Liver (tissue), 2 donors: ENCODE measurements around the gene BNC2.

Experiments
- TF ChIP-seq, protein P1 (sequence below): fragments of 150-350 bp; IDR thresholded peaks from 2 replicates; pipeline ENCODE4 v1.5.1; 2017; ENCODE audit warnings: improper control_type of control experiment, low read depth, low read length; ENCODE audit not compliant: missing input control
- TF ChIP-seq, protein P2 (sequence below): IDR thresholded peaks from 2 replicates; pipeline ENCODE4 v1.6.1; 2016; ENCODE audit warnings: antibody characterized with exemption
- donor health status: healthy.

GRCh38 chr9:16794871-16795639, 75.4 kb downstream of the BNC2 start:
- TF ChIP-seq, protein P1, sequence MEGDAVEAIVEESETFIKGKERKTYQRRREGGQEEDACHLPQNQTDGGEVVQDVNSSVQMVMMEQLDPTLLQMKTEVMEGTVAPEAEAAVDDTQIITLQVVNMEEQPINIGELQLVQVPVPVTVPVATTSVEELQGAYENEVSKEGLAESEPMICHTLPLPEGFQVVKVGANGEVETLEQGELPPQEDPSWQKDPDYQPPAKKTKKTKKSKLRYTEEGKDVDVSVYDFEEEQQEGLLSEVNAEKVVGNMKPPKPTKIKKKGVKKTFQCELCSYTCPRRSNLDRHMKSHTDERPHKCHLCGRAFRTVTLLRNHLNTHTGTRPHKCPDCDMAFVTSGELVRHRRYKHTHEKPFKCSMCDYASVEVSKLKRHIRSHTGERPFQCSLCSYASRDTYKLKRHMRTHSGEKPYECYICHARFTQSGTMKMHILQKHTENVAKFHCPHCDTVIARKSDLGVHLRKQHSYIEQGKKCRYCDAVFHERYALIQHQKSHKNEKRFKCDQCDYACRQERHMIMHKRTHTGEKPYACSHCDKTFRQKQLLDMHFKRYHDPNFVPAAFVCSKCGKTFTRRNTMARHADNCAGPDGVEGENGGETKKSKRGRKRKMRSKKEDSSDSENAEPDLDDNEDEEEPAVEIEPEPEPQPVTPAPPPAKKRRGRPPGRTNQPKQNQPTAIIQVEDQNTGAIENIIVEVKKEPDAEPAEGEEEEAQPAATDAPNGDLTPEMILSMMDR: no peak
- TF ChIP-seq, protein P2, sequence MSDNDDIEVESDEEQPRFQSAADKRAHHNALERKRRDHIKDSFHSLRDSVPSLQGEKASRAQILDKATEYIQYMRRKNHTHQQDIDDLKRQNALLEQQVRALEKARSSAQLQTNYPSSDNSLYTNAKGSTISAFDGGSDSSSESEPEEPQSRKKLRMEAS: no peak
